HFF-Myc (cell line): Measurements from ENCODE around the gene TEAD2.
"Not testable (repeated sequence)": the region's sequence is repeated elsewhere in the genome, so short reads cannot be mapped to it uniquely, and the experiment has no call there.

Experiments used
- DNase-seq: peaks from one replicate; pipeline ENCODE4 v3.0.0-alpha.2; 2011; ENCODE audit warnings: low read depth; ENCODE audit errors: extremely low read depth
- H3K4me3 ChIP-seq: replicated peaks from 2 replicates; pipeline ENCODE4 v1.5.1; 2011; ENCODE audit warnings: low read depth, mild to moderate bottlenecking, control low read depth, low read length
- CTCF ChIP-seq: IDR thresholded peaks from 2 replicates; pipeline ENCODE4 v1.5.1; 2012; ENCODE audit warnings: mild to moderate bottlenecking, low read depth, low read length, control low read depth; ENCODE audit errors: missing control alignments

TEAD2 gene

GRCh38 chr19:49383599-49383998 is 21.4 kb upstream of the TEAD2 start:
- TF ChIP-seq CTCF, result no peak
- H3K4me3 ChIP-seq, result no peak overlapping the region
- DNase-seq, result no peak

- no peak for TF ChIP-seq CTCF
- no peak overlapping the region for H3K4me3 ChIP-seq
- no peak for DNase-seq
Measured at GRCh38 chr19:49382639-49383038, 20.4 kb upstream of the TEAD2 start.

GRCh38 chr19:49380391-49380790 is 18.2 kb upstream of the TEAD2 start:
- TF ChIP-seq CTCF, result no peak
- no peak overlapping the region for H3K4me3 ChIP-seq
- no peak for DNase-seq

- DNase-seq, result no peak
- no peak overlapping the region for H3K4me3 ChIP-seq
- TF ChIP-seq CTCF, result no peak
Measured at GRCh38 chr19:49378512-49378911, 16.3 kb upstream of the TEAD2 start.

- no peak for DNase-seq
- no peak for TF ChIP-seq CTCF
- no peak overlapping the region for H3K4me3 ChIP-seq
Measured at GRCh38 chr19:49374665-49375434, 12.6 kb upstream of the TEAD2 start.

GRCh38 chr19:49373174-49373573 is 11.0 kb upstream of the TEAD2 start:
- not testable (repeated sequence) for DNase-seq, H3K4me3 ChIP-seq

- DNase-seq, result no peak
- no peak overlapping the region for H3K4me3 ChIP-seq
- no peak for TF ChIP-seq CTCF
Measured at GRCh38 chr19:49371184-49371583, 9.0 kb upstream of the TEAD2 start.
